Measurements from ENCODE around the gene PNRC1.
A peak's percentile ranks its signal among the peaks of the same experiment; 100 is the strongest.
"Not testable (repeated sequence)": the region's sequence is repeated elsewhere in the genome, so short reads cannot be mapped to it uniquely, and the experiment has no call there.

Gene PNRC1

GRCh38 chr6:89110284-89110683, 29.7 kb downstream of the PNRC1 start:
- no peak for DNase-seq (ENCODE audit: low spot score)

GRCh38 chr6:89111933-89112332, 31.4 kb downstream of the PNRC1 start:
- DNase-seq (ENCODE audit: low spot score): no peak

DNA sequence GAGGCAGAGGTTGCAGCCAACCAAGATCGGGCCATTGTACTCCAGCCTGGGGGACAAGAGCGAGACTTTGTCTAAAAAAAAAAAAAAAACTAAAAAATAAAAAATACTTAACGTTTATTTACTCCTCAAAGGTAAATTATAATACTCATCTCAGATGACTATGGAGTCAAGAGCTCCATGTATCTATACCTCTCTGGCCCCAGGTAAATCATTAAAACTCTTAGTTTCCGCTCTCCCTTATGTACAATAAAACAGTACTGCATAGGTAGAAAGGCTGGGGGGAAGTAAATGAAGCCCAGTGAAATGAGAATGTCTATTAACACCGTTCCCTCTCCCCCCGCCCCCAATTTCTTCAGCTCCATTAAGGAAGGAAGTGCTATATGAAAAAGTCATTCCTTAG, 36.2 kb downstream of the PNRC1 start:
- DNase-seq (ENCODE audit: low spot score): no peak

- DNase-seq (ENCODE audit: low spot score): no peak
Measured at GRCh38 chr6:89117211-89118108, 36.9 kb downstream of the PNRC1 start, which contains the start of gene SRSF12. Gene SRSF12, minus strand, starts transcription at chr6:89118071. Its CDS starts 184 bp downstream, at chr6:89117887.

DNA sequence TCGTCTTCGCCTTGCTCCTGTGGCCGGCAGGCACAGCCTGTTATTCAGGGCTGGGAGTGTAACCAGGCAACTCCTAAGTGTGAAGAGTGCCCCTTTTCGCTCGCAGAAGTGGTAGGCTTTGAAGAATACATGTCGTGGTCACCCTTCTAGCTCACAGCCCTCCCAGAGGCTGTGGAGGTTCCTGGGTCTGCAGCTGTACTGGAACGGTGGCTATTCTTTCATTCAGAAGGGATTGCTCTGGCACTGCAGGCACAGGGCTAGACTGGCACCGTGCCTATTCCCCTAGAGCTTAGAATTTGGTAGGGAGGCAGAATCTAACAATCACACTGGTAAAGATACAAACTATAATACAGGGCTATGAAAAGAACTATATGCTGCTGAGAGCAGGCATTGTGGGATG, 38.4 kb downstream of the PNRC1 start:
- no peak for DNase-seq (ENCODE audit: low spot score)

DNA sequence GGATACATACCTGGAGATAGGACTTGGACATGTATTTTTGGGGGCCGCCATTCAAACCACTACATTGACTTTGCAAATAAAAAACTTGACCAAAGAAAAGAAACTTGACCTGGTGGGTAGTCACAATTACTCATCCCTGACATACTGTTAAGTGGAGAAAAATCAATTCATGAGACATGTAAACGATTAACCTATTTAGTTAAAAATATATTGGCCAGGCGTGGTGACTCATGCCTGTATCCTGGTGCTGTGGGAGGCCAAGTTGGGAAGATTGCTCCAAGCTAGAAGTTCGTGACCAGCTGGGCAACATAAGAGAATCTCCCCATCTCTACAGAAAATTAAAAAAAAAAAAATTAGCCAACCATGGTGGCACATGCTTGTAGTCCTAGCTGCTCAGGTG, 39.8 kb downstream of the PNRC1 start:
- DNase-seq (ENCODE audit: low spot score): peak; percentile 21

- no peak for DNase-seq (ENCODE audit: low spot score)
Measured at GRCh38 chr6:89121934-89122333, 41.4 kb downstream of the PNRC1 start.

GRCh38 chr6:89122625-89123024, 42.1 kb downstream of the PNRC1 start:
- peak; percentile 61 for DNase-seq (ENCODE audit: low spot score)

- DNase-seq (ENCODE audit: low spot score): not testable (repeated sequence)
Measured at GRCh38 chr6:89128256-89128671, 47.7 kb downstream of the PNRC1 start.

DNA sequence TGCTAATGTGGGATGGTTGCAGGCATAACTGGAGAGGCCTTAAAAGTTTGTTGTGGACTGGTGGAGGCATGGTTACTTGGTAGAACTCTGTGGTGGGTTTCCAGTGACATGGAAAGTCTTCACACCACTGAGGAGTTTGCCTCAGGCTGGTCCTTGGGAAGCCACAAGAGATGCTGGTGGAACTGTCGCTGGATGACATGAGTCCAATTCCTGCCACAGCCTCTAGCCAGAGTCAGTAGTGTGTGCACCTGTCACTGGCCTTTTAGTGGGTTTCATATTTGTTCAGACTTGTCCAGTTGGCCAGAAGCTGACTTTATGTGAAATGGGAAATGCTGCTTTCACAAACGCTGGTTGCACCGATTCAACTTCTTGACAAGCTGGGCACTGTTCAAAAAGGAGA, 51.0 kb downstream of the PNRC1 start:
- no peak for DNase-seq (ENCODE audit: low spot score)

- DNase-seq (ENCODE audit: low spot score): no peak
Measured at GRCh38 chr6:89132057-89132456, 51.5 kb downstream of the PNRC1 start.

DNA sequence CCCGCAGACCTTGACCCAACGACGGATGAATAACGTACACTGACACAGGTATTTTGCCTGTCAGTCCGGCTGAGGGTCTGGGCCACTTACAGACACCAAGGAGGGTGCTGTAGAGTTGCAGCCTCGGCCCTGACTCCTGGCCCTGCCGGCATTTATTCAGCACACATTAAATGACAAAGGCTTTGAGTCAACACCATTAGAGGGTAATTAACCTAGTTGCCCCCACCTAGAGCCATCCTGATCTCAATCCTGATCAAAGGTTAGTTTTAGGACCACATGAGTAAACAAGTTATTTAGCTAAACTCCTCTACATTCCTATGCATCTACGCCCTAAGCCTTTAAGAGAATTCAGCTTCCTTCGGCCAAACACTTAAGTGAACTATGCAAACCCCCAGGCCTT, 53.4 kb downstream of the PNRC1 start:
- DNase-seq (ENCODE audit: low spot score): no peak

DNA sequence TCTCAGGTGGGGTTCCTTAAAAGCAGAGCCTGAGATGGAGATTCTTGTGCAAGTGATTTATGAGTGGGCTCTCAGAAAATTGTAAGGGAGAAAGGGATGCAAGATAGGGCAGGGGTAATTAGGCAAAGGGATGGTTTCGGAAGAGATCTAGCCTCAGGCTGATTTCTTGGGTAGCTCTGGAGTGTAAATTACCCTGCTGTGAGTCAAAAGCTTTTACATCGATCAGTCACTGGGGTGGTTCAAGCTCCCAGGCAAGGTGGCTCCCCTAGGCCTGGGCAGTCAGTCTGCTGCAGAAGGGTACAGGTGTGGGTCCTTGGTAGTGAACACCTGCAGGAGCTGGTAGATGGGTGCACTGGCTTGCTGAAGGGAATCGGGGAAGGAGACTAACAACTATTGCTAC, 54.2 kb downstream of the PNRC1 start:
- DNase-seq (ENCODE audit: low spot score): no peak
